Measurements from ENCODE around the gene FADS3.

FADS3 gene

DNA sequence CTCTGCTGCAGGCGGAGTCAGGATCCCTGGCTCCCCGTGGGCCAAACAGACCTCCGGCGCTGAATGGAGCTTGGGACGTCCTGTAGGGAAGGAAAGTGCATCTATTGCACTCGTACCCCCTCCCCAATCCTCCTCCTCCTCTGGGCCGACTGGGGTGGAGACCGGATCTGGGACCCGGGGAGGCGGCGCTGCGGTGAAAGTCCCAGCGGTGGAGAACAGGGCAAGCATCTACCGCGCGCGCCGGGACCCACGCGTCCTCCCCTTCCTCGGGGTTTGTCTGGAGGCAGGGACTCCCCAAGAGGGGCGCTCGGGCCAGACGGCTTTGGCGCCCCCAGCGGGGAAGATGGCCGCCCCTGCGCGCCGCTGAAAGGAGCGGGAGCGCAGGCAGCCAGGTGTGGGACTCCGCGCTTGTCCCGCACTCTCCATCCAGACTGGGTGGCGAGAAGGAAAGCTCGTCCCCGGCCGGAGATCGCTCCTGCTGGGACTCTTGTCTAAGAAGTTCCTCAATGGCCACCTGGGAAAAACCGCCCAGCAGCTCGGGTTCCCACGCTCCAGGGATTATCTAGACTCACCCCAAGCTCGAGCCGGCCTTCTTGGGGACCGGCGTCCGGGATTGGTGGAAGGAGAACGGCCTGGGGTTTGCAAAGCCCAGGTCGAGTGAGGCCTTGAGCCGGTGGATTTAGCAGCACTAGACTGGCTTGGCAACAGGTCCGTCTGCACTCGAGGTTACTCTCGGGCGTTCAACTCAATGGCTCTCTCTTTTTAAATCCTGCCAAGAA, 62.5 kb downstream of the FADS3 start:
- peak; percentile 72 for TF ChIP-seq CTCF (IDR thresholded peaks at IDR 0.05; ENCODE audit: insufficient read depth, low read length, poor library complexity, severe bottlenecking)
- no peaks in the 10 kb centered on the region for H3K27me3 ChIP-seq (replicated peaks; ENCODE audit: control insufficient read depth, insufficient read depth, low read length)
- peaks cover 3% of the 10 kb centered on the region for H3K36me3 ChIP-seq (ENCODE audit: control insufficient read depth, insufficient read depth, low read length)
- peak overlapping the region; percentile 98 for H3K4me3 ChIP-seq (replicated peaks; ENCODE audit: low read depth, low read length)
- DNase-seq (ENCODE audit: extremely low read depth, insufficient read length) = peak; percentile 80

DNA sequence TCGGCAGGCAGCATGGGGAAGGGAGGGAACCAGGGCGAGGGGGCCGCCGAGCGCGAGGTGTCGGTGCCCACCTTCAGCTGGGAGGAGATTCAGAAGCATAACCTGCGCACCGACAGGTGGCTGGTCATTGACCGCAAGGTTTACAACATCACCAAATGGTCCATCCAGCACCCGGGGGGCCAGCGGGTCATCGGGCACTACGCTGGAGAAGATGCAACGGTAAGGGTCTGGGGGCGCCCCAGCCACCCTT, 63.0 kb downstream of the FADS3 start:
- TF ChIP-seq CTCF (IDR thresholded peaks at IDR 0.05; ENCODE audit: insufficient read depth, low read length, poor library complexity, severe bottlenecking) = no peak
- H3K27me3 ChIP-seq (replicated peaks; ENCODE audit: control insufficient read depth, insufficient read depth, low read length) = no peaks in the 10 kb centered on the region
- peaks cover 3% of the 10 kb centered on the region for H3K36me3 ChIP-seq (ENCODE audit: control insufficient read depth, insufficient read depth, low read length)
- no peak for DNase-seq (ENCODE audit: extremely low read depth, insufficient read length)
- peak overlapping the region; percentile 98 for H3K4me3 ChIP-seq (replicated peaks; ENCODE audit: low read depth, low read length)

- TF ChIP-seq CTCF (IDR thresholded peaks at IDR 0.05; ENCODE audit: insufficient read depth, low read length, poor library complexity, severe bottlenecking) = no peak
- Histone ChIP-seq H3K27me3 (replicated peaks; ENCODE audit: control insufficient read depth, insufficient read depth, low read length) (no peaks in the 10 kb centered on the region), H3K36me3 (ENCODE audit: control insufficient read depth, insufficient read depth, low read length) (peaks cover 3% of the 10 kb centered on the region), H3K4me3 (replicated peaks; ENCODE audit: low read depth, low read length) (peak within 1 kb of the TSS; percentile 98)
- DNase-seq (ENCODE audit: extremely low read depth, insufficient read length) = peak; percentile 97
Measured at GRCh38 chr11:61827571-61828378, 63.6 kb downstream of the FADS3 start, which contains the start of gene FADS2. Gene FADS2 (plus strand): TSS chr11:61828300. CDS start chr11:61828391, 91 bp downstream.

DNA sequence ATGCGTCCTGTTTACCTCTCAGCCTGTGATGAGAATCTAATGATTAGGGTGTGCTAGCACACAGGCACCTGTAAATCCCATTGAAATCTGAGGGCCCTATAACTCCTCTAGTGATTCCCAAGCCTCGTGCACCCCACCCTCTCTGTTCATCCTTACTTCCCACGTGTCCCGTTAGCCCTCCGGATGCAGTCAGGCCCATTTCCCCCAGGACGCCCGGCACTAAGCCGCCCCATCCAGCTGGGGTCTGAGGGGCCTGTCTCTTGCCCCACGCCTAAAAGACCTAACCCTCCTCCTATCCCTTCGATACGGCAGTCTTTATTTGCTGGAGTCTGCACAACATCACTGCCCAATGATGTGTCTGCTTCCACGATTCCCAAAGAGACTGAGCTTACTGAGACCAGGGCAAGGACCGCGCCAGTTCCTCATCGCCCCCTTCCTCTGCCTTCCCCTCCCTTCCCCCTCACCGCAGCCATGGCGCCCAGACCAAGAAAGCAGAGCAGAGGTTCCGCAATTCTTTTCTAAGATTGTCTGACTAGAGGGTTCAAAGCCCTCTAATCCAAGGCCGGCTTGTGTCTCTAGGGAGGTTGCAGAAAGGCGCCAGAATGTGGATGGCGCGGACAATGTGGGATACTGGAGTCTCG, 64.3 kb downstream of the FADS3 start:
- no peak for TF ChIP-seq CTCF (IDR thresholded peaks at IDR 0.05; ENCODE audit: insufficient read depth, low read length, poor library complexity, severe bottlenecking)
- Histone ChIP-seq H3K4me3 (replicated peaks; ENCODE audit: low read depth, low read length) (peak overlapping the region; percentile 98), H3K27me3 (replicated peaks; ENCODE audit: control insufficient read depth, insufficient read depth, low read length) (no peaks in the 10 kb centered on the region), H3K36me3 (ENCODE audit: control insufficient read depth, insufficient read depth, low read length) (no peaks in the 10 kb centered on the region; the same call in 1 of the 2 replicates)
- no peak for DNase-seq (ENCODE audit: extremely low read depth, insufficient read length)
